HepG2 (cell line): ENCODE results near the gene NEDD8. TPM values are rescaled to one million over a fixed set of nuclear protein-coding genes. Genes with fewer than 3 reads are reported as not detected.
A peak's percentile ranks its signal among the peaks of the same experiment; 100 is the strongest.
"Not testable (repeated sequence)": the region's sequence is repeated elsewhere in the genome, so short reads cannot be mapped to it uniquely, and the experiment has no call there.

Experiments used
- ATAC-seq: fragments of 200-7000 bp; cut with Tn5 transposase; 3 replicates; pipeline ENCODE4 v1.9.1; 2020; ENCODE audit warnings: mild to moderate bottlenecking, moderate library complexity
- BruUV-seq: library from RNA; stranded (reverse); fragments of 400-500 nt; replicated peaks from 2 replicates; lab custom pipeline; 2021; lab: Mats Ljungman, UMichigan
- CTCF ChIA-PET: fragments of 300-600 bp; formaldehyde crosslinking; extraction: SDS; loops from one replicate; lab custom pipeline; 2021; ENCODE audit warnings: low total read pairs, inconsistent platforms, low intra/inter-chr PET ratio; lab: Yijun Ruan, JAX
- POLR2A ChIA-PET: fragments of 350-600 bp; sonication (Branson Sonifier 250); formaldehyde crosslinking; loops from one replicate; lab custom pipeline; 2020; ENCODE audit warnings: antibody characterized with exemption, inconsistent platforms; lab: Yijun Ruan, JAX
- DNase-seq: peaks from one replicate; pipeline ENCODE4 v3.0.0-alpha.2; 2015; ENCODE audit warnings: low spot score
- FAIRE-seq: peaks from 3 replicates; lab custom pipeline; 2011; peaks lifted over from hg19 to GRCh38; lab: Jason Lieb, UNC
- H2AFZ ChIP-seq: one replicate; pipeline ENCODE4 v1.6.1; 2011; ENCODE audit warnings: low read length, inconsistent platforms
- H3K27ac ChIP-seq: fragments of 300-600 bp; 3 replicates; pipeline ENCODE4 v1.8.0; 2011; ENCODE audit warnings: mixed run types, mild to moderate bottlenecking, mixed read lengths, low read length, inconsistent platforms; ENCODE audit not compliant: insufficient read depth; ENCODE audit errors: extremely low read length
- H3K27me3 ChIP-seq, 2 experiments: fragments of 200-600 bp in 1 of 2; 2 replicates in 1 of 2; 3 replicates in 1 of 2; pipeline versions ENCODE4 v1.6.0 to v1.8.0; 2011; ENCODE audit warnings: low read length in 2 of 2, mild to moderate bottlenecking in 2 of 2, moderate library complexity in 2 of 2, inconsistent platforms in 1 of 2; ENCODE audit not compliant: insufficient read depth in 2 of 2, control insufficient read depth in 1 of 2
- H3K36me3 ChIP-seq, 2 experiments: fragments of 200-600 bp in 1 of 2; replicated peaks in 1 of 2; 2 replicates in 1 of 2; 3 replicates in 1 of 2; pipeline versions ENCODE4 v1.5.1 to v1.8.0; 2011; ENCODE audit warnings: low read length in 2 of 2, inconsistent platforms in 1 of 2; ENCODE audit not compliant: insufficient read depth in 2 of 2, control insufficient read depth in 1 of 2
- H3K4me1 ChIP-seq: 2 replicates; pipeline ENCODE4 v1.5.1; 2012; ENCODE audit warnings: low read length, inconsistent platforms; ENCODE audit not compliant: insufficient read depth
- H3K4me2 ChIP-seq: 2 replicates; pipeline ENCODE4 v1.6.0; 2011; ENCODE audit warnings: low read depth, low read length, inconsistent platforms
- H3K4me3 ChIP-seq, 3 experiments: fragments of 200-600 bp in 1 of 3; sonication (generic), shearing (Covaris generic) in 1 of 3; replicated peaks in 1 of 3; 2 replicates each; pipeline ENCODE4 v1.5.1; 2011 to 2016; ENCODE audit warnings: low read length in 3 of 3, inconsistent platforms in 2 of 3, low read depth in 2 of 3, mild to moderate bottlenecking in 2 of 3, control low read depth in 1 of 3, mixed read lengths in 1 of 3; ENCODE audit not compliant: insufficient read depth in 1 of 3
- H3K79me2 ChIP-seq: one replicate; pipeline ENCODE4 v1.6.1; 2011; ENCODE audit warnings: low read length, inconsistent platforms; ENCODE audit not compliant: insufficient read depth
- H3K9ac ChIP-seq: 2 replicates; pipeline ENCODE4 v1.6.0; 2011; ENCODE audit warnings: mild to moderate bottlenecking, low read depth, low read length, inconsistent platforms; ENCODE audit not compliant: insufficient read depth
- H3K9me3 ChIP-seq: 2 replicates; pipeline ENCODE4 v1.5.1; 2012; ENCODE audit warnings: mild to moderate bottlenecking, low read length
- H4K20me1 ChIP-seq: 2 replicates; pipeline ENCODE4 v1.6.0; 2011; ENCODE audit warnings: inconsistent platforms, mild to moderate bottlenecking, low read length, moderate library complexity; ENCODE audit not compliant: insufficient read depth
- AHDC1 ChIP-seq: sonication (generic); formaldehyde crosslinking; IDR thresholded peaks from 2 replicates; pipeline ENCODE4 v1.5.1; 2020; ENCODE audit warnings: mild to moderate bottlenecking, missing genetic modification reagents, borderline replicate concordance
- ZBTB40 ChIP-seq, 2 experiments: fragments of 450-650 bp in 1 of 2; sonication (generic) in 1 of 2; formaldehyde crosslinking in 1 of 2; IDR thresholded peaks; 2 replicates each; pipeline versions ENCODE4 v1.6.1 to v1.8.0; 2016 to 2022; ENCODE audit warnings: antibody characterized with exemption in 1 of 2, mild to moderate bottlenecking in 1 of 2, missing genetic modification reagents in 1 of 2
- ZNF121 ChIP-seq: sonication (generic); formaldehyde crosslinking; IDR thresholded peaks from 2 replicates; pipeline ENCODE4 v1.5.0; 2020; ENCODE audit warnings: mild to moderate bottlenecking, missing genetic modification reagents
- ZNF280B ChIP-seq: sonication (generic); formaldehyde crosslinking; IDR thresholded peaks from 2 replicates; pipeline ENCODE4 v1.5.0; 2020; ENCODE audit warnings: missing genetic modification reagents, mild to moderate bottlenecking, borderline replicate concordance
- WGBS: methylation state at CpG from one replicate; pipeline ENCODE4 v1.1.6; 2017; ENCODE audit warnings: low lambda C conversion rate; 5-methylcytosine and 5-hydroxymethylcytosine counted together
- in situ Hi-C: cut with HindIII; loops from 2 replicates; pipeline ENCODE4 v1.10.0; 2017; ENCODE audit warnings: low pct_unique_long_range_greater_than_20kb; ENCODE audit not compliant: extremely low pct_ligation_motif_present
- intact Hi-C: fragments of 100-400 bp; cut with micrococcal nuclease; formaldehyde crosslinking; loops from one replicate; pipeline ENCODE4 v1.10.0; 2022; ENCODE audit not compliant: unreplicated experiment
- polyA plus RNA-seq, 8 experiments: library from polyadenylated mRNA; depleted of rRNA in 3 of 8; stranded (reverse) in 7 of 8; unstranded in 1 of 8; fragments of >200 nt; fragmentation: Illumina TruSeq in 4 of 8; extraction: Trizol in 4 of 8; gene quantifications; 2 replicates each; pipeline versions ENCODE4 v1.2.1 to v1.2.3, GENCODE V29; 2011 to 2016; ENCODE audit warnings: low read depth in 4 of 8, missing spikeins in 1 of 8, mixed read lengths in 1 of 8; ENCODE audit not compliant: insufficient read depth in 1 of 8
- total RNA-seq, 5 experiments: library from RNA; depleted of rRNA; stranded (reverse); fragments of >200 nt; fragmentation: Illumina TruSeq; extraction: Trizol; gene quantifications; 2 replicates each; pipeline ENCODE4 v1.2.3, GENCODE V29; 2016; ENCODE audit warnings: low read depth in 1 of 5

Gene NEDD8
- total and polyA plus RNA-seq, 2 of the 13 experiments (the other 11 are each of a cell fraction or from before 2014, with no cell fraction given) = 535 to 713 TPM

- TF ChIP-seq AHDC1 (CRISPR knock-in tag) = no peak
Observed at GRCh38 chr14:24224618-24225071, 7.5 kb downstream of the NEDD8 start (continued).

GRCh38 chr14:24222987-24223386, 9.2 kb downstream of the NEDD8 start:
- ATAC-seq = peak; percentile 30; the same call in 2 of the 3 replicates
- TF ChIP-seq ZNF121 = peak; percentile 75; the same call in 1 of the 2 replicates
- TF ChIP-seq ZNF280B = peak; percentile 72; the same call in 1 of the 2 replicates
- not testable (repeated sequence) for TF ChIP-seq ZBTB40 (IDR thresholded peaks at IDR 0.05)
- 0 out of 2 replicates have a peak, but pooled peaks have one; percentile 39 for TF ChIP-seq ZBTB40 (CRISPR knock-in tag; IDR thresholded peaks at IDR 0.05)

More at GRCh38 chr14:24222987-24223386, 9.2 kb downstream of the NEDD8 start:
- H3K27ac ChIP-seq, H3K27me3 ChIP-seq, H3K9me3 ChIP-seq, H3K9ac ChIP-seq, FAIRE-seq, H3K4me3 ChIP-seq, intact Hi-C loops, CTCF ChIA-PET, BruUV-seq, DNase-seq, H3K4me2 ChIP-seq, H4K20me1 ChIP-seq, in situ Hi-C loops, H2AFZ ChIP-seq: not testable (repeated sequence)
- 96% methylated on average over 4 of the region's 4 CpGs for WGBS
- H3K36me3 ChIP-seq = peaks cover 4 to 12% of the 10 kb centered on the region in 2 experiments; a peak in 4 of 5 replicates
- peaks cover 10% of the 10 kb centered on the region; the same call in 1 of the 2 replicates for H3K4me1 ChIP-seq
- POLR2A ChIA-PET = interaction anchor here (0.6 to 4.4 kb wide), 6 partner anchors 9 to 207 kb away, joined by 3 to 21 read pairs (median 3); partner anchors contain the start of genes CHMP4A, CIDEB, DHRS1 and NOP9
- H3K79me2 ChIP-seq = peaks cover 69% of the 10 kb centered on the region
